Testis (tissue), 3 donors: ENCODE measurements around the gene ABHD6. TPM values are rescaled to one million over a fixed set of nuclear protein-coding genes. Genes with fewer than 3 reads are reported as not detected.

Experiments
- DNase-seq: peaks from one replicate; pipeline ENCODE4 v3.0.0-alpha.2; 2019
- H3K27ac ChIP-seq, 2 donors: fragments of 200-600 bp; sonication (generic); one replicate each; pipeline ENCODE4 v1.5.1; 2019
- H3K27me3 ChIP-seq: fragments of 200-600 bp; sonication (generic); one replicate; pipeline ENCODE4 v1.5.1; 2019
- H3K36me3 ChIP-seq: fragments of 200-600 bp; sonication (generic); one replicate; pipeline ENCODE4 v1.5.1; 2017; ENCODE audit warnings: low read depth; ENCODE audit errors: missing control alignments
- H3K4me1 ChIP-seq: fragments of 200-600 bp; sonication (generic); one replicate; pipeline ENCODE4 v1.5.1; 2019
- H3K4me3 ChIP-seq, 2 donors: fragments of 200-600 bp; sonication (generic); one replicate each; pipeline ENCODE4 v1.5.1; 2017 to 2019
- H3K9me3 ChIP-seq: fragments of 200-600 bp; sonication (generic); one replicate; pipeline ENCODE4 v1.5.1; 2017
- CTCF ChIP-seq, 3 experiments: fragments of 450-650 bp in 2 of 3; fragments of 200-600 bp in 1 of 3; sonication (generic) in 1 of 3; IDR thresholded peaks; one replicate each; pipeline ENCODE4 v1.5.1; 2016 to 2019; ENCODE audit warnings: antibody characterized with exemption in 3 of 3, mild to moderate bottlenecking in 2 of 3, moderate library complexity in 1 of 3
- POLR2A ChIP-seq: fragments of 450-650 bp; IDR thresholded peaks from one replicate; pipeline ENCODE4 v1.6.1; 2017; ENCODE audit warnings: antibody characterized with exemption, mild to moderate bottlenecking, moderate library complexity
- WGBS, 2 donors: methylation state at CpG; one replicate each; pipeline ENCODE4 v1.1.5; 2018; 5-methylcytosine and 5-hydroxymethylcytosine counted together
- intact Hi-C: fragments of 100-400 bp; cut with DNase I; formaldehyde crosslinking; loops from one replicate; pipeline ENCODE4 v1.15.1; 2023; ENCODE audit warnings: low total_unique reads
- polyA plus RNA-seq: library from polyadenylated mRNA; stranded (reverse); fragments of 350-450 nt; fragmentation: Illumina TruSeq; extraction: RNeasy Lipid Tissue Mini Kit (QIAGEN cat#74804); gene quantifications from one replicate; pipeline ENCODE4 v1.2.3, GENCODE V29; 2014; ENCODE audit warnings: low read depth, low replicate concordance; ENCODE audit not compliant: insufficient read depth
- small RNA-seq, 2 donors: library from RNA; depleted of rRNA; stranded (forward); fragments of <200 nt; gene quantifications; one replicate each; pipeline ENCODE3, GENCODE V24; 2016
- total RNA-seq, 2 donors: library from RNA; depleted of rRNA; stranded (reverse); fragments of >200 nt; gene quantifications; one replicate each; pipeline ENCODE4 v1.2.3, GENCODE V29; 2016

ABHD6 gene
- total and polyA plus RNA-seq, 3 donors from 2014 or later = 11.7 to 17.8 (median 12.1) TPM

DNA sequence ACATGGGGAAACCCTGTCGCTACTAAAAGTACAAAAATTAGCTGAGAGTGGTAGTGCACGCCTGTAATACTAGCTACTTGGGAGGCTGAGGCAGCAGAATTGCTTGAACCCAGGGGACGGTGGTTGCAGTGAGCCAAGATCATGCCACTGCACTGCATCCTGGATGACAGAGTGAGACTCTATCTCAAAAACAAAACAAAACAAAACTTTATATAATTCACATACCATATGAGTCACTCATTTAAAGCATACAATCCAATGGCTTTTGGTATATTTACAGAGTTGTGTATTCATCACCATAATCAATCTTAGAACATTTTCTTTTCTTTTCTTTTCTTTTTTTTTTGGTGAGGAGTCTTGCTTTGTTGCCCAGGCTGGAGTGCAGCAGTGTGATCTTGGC, 103.8 kb downstream of the ABHD6 start:
- DNase-seq = no peak
- Histone ChIP-seq H3K27ac (no peak overlapping the region), H3K36me3 (no peaks in the 10 kb centered on the region), H3K4me3 (no peak overlapping the region), H3K27me3 (no peaks in the 10 kb centered on the region), H3K4me1 (no peaks in the 10 kb centered on the region), H3K9me3 (no peaks in the 10 kb centered on the region)
- WGBS, 2 donors = 95 to 98% methylated on average over 3 of the region's 3 CpGs
- TF ChIP-seq CTCF (IDR thresholded peaks at IDR 0.05) (no peak), POLR2A (no peak)
- intact Hi-C loops = no loop called here

DNA sequence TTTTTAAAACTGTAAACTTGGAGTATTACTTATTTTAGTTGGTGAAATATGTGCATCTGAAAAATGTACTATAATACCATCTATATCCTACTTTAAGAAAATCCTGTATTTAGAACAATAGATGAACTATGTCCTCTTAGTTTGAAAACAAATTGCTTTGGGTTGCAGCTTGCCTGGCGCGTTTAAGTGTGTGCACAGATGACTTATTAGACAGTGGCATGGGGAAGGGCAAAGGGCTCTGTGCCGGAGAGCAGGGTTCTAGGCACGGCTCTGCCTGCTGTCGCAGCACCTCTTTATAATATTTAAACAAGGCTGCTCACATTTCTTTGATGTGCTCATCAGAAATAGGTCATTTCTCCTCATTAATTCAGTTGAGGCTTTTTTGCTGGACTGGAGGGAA, 105.1 kb downstream of the ABHD6 start:
- intact Hi-C loops = no loop called here
- TF ChIP-seq CTCF (IDR thresholded peaks at IDR 0.05) (no peak), POLR2A (no peak)
- Histone ChIP-seq H3K27me3 (no peaks in the 10 kb centered on the region), H3K4me3 (no peak overlapping the region), H3K36me3 (no peaks in the 10 kb centered on the region), H3K27ac (no peak overlapping the region), H3K9me3 (no peaks in the 10 kb centered on the region), H3K4me1 (no peaks in the 10 kb centered on the region)
- DNase-seq = no peak
- 83 to 86% methylated on average over 5 of the region's 5 CpGs for WGBS, 2 donors

Small RNA genes lying within 50 kb of the gene (small RNA-seq; reads per million reads assigned to genes)
- gene AC098479.1 = 0 reads per million in 2 donors

Other genes with a start within 250 kb of the ABHD6 start
- gene FLNB, start 229.4 kb upstream of the ABHD6 start, total RNA-seq = 100 to 1,000 TPM; 166 to 199 TPM
- gene FLNB, start 229.4 kb upstream of the ABHD6 start, polyA plus RNA-seq = 105 TPM
- 1 to 10 TPM; 1.2 to 3.8 TPM for gene DNASE1L3, start 26.8 kb upstream of the ABHD6 start, total RNA-seq
- 8.2 TPM for gene DNASE1L3, start 26.8 kb upstream of the ABHD6 start, polyA plus RNA-seq
- 10 to 100 TPM; 13.8 to 17.0 TPM for gene RPP14, start 68.5 kb downstream of the ABHD6 start, total RNA-seq
- 18.4 TPM for gene RPP14, start 68.5 kb downstream of the ABHD6 start, polyA plus RNA-seq
- 10 to 100 TPM; 14.6 to 15.1 TPM for gene HTD2, start 68.7 kb downstream of the ABHD6 start, total RNA-seq
- 16.4 TPM for gene HTD2, start 68.7 kb downstream of the ABHD6 start, polyA plus RNA-seq
- 10 to 100 TPM; 29.3 to 31.3 TPM for gene PXK, start 95.1 kb downstream of the ABHD6 start, total RNA-seq
- 28.8 TPM for gene PXK, start 95.1 kb downstream of the ABHD6 start, polyA plus RNA-seq
- gene PDHB, start 196.0 kb downstream of the ABHD6 start, total RNA-seq = 100 to 1,000 TPM in 1 of 2 donors, 10 to 100 TPM in 1; 98.0 to 126 TPM
- 94.0 TPM for gene PDHB, start 196.0 kb downstream of the ABHD6 start, polyA plus RNA-seq